NOMO-1 treated with DMSO at 0.1 percent for 48 hours (cell line): ENCODE data around the gene PRKCE.

Experiments used
- DNase-seq: peaks from one replicate; lab custom pipeline; 2025; ENCODE audit not compliant: unreplicated experiment; lab: John Stamatoyannopoulos, UW

Gene PRKCE

DNA sequence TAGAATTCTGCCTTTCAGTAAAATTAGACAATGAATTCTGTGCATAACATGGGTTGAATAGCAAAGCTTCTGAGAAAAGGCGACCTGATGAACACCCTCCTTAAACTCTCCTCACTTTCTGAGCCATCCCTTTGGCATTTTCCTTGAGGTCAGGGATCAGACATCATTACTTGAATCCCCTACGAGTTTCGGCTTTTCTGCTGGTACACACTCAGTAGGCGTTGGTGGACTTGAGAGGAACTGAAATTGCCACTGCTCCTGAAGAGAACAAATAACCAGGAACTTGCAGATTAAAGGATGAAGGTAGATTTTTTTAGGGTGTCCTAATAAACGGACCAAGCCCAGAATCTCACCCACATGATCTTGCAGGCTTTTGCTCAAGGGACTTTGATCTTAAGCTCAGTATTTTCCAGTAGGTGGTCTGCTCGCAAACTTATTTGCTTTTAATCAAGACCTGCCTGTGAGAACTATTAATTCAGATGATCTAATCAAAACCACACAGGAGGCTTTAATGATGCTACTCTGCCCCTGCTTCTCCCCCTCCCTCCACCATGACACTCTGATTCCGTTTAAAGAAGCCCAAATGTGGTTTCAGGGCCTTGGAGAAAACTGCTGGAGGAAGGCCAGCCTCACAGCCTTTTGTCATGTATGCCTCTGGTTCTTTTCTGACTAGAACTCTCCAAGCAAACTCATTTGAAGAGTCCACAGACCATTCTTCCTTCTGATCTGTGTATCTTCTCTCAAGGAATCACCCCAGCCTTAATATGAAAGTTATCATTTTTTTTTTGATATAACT, 124.9 kb downstream of the PRKCE start:
- DNase-seq = peak; percentile 27

DNA sequence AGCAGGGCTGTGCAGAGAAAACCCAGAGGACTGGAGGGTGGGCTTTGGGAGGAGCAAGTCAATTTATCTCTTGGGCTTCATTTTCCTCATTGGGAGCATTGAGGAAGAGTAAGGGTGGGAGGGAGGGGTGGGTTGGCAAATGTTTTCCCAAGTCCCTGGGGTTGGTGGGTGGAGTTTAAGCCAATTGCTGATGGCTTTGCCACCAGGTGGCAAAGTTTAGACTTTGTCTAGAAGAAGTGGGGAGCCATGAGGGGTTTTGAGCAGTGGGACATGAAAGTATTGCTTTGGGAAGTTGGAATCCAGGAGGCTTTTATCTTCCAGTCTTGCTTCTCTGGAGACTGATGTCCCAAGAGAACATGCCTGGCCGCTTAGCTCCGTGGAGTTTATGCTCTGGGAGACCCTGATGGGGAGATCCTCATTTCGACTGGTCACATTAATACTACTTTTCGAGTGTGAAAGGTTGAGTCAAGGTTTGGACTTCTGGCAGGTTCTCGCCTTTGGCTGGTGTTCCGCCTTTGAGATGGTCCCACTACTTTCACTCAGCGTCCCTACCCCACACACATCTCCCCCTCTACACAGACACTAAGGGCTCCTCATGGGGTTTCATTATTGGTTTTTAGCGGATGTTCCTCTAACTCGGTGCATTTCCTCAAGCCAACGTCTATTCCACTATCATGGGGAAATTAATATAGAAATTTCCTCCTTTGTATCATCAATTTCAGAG, 126.7 kb downstream of the PRKCE start:
- no peak for DNase-seq

GRCh38 chr2:45778720-45779171, 127.3 kb downstream of the PRKCE start:
- DNase-seq = peak; percentile 52

- DNase-seq = no peak
These were observed 129.3 kb downstream of the PRKCE start for GRCh38 chr2:45780541-45781463.

DNA sequence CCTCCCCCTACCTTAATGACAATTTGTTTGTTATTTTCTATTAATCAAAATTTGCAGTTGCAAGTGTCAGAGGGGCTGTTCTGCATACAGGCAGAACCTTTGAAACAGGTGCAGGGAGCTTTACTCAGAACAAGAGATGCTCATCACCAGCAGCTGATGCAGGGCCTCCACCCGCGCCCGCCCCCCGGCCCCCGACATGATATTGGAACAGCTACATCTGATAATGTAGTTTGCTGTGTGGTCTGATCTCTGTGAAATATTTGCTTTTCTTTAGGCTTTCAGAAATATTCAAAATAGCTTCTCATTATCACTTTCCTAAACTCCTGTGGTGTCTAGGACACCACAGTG, 130.0 kb downstream of the PRKCE start:
- no peak for DNase-seq

GRCh38 chr2:45782436-45782835, 131.0 kb downstream of the PRKCE start:
- no peak for DNase-seq

- no peak for DNase-seq
These were observed 131.5 kb downstream of the PRKCE start for GRCh38 chr2:45782986-45783385.

DNA sequence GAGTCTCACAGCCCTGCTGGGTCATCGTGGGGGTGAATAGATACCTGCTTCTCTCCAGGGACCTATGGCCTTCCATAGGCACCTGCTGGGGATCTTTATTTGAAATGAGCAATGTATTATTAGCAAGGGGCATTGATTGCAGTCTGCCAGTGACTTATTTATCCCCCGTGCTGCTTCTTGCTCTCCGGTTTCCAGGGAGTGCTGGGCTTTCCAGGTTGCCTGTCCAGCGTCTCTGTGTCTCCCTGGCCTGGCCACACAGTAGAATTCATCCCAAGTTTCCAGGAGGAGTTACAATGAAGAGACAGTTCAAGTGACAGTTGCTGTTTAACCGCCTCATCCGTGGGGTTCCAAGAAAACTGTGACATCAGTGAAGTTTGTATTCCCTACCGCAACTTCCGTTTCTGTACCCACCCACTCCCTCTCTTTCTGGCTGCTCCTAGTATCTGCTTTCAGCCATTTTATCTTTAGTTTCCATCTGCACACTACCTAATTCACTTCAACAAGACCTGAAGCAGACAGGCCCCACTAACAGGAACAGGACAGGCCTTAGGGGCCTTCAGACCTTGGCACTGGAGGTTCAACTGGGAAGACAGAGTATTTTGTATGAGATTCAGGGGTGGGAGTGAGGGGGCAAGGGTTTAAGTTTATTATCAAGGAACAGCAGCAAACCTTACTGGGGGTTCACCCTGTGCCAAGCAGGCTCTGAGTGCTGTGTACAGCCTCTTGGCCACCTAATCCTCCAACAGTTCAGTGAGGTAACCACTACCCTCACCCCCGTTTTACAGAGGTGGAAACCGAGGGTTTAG, 134.8 kb downstream of the PRKCE start:
- DNase-seq = no peak

DNA sequence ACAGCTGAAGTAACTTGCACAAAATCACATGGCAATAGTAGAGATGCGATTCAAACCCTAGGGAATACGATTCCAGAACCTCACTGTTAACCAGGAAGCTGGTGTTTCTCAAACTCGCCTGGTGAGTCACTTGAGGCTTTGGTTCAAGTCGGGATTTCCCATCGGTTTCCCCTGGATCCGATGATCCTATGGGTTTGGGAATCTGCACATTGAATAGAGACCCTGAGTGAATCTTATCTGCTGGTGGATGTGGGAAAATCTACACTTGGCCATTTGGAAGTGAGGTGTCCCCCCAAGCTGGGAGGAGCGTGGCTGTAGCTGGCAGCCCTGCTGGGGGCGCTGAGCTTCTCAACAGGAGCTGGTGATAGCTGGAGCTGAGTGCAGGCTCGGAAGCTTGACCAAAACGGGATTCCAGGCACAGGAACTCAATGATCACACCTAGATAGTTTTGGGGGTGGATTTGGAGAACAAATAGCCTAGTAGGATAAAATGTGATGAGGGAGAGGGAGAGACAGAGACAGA, 135.4 kb downstream of the PRKCE start:
- DNase-seq = no peak

- no peak for DNase-seq
These were observed 136.9 kb downstream of the PRKCE start for GRCh38 chr2:45788401-45788800.

- no peak for DNase-seq
These were observed 137.8 kb downstream of the PRKCE start for GRCh38 chr2:45789317-45789716.

DNA sequence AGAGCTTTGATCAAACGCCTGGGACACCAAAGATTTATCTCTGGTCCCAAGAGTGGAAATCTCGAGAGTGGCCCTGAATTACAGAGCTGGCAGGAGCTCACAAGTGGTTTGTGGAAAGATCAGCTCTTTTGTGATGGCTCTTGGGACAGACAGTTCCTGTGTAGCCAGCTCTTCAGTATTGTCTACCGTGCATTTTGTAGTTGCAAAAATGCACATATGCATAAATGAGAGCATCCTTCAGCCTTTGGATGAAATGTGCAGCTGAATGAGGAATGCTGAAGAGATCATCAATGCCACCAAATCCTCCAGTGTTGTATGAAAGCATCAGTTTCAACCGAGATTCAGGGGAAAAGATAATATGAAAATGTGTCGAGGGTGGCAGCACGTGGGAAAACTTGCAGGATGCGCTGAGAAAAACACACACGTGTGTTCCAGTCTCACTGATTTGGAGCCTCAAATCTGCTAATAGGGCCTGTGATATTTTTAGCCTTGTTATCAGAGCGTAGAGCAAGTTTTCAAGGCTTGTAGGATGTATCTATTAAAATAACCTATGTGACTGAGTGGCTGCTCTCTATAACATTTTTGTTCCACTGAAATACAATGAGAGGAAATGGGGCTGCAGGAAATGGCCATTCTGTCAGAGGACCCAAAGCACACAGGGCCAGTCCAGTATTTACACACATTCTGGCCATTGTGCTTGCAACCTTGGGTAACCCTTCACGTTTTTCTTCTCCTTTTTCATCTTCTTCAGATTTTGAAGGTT, 138.7 kb downstream of the PRKCE start:
- no peak for DNase-seq

- no peak for DNase-seq
These were observed 142.0 kb downstream of the PRKCE start for GRCh38 chr2:45793305-45793962.

- no peak for DNase-seq
These were observed 142.7 kb downstream of the PRKCE start for GRCh38 chr2:45794134-45794617.

DNA sequence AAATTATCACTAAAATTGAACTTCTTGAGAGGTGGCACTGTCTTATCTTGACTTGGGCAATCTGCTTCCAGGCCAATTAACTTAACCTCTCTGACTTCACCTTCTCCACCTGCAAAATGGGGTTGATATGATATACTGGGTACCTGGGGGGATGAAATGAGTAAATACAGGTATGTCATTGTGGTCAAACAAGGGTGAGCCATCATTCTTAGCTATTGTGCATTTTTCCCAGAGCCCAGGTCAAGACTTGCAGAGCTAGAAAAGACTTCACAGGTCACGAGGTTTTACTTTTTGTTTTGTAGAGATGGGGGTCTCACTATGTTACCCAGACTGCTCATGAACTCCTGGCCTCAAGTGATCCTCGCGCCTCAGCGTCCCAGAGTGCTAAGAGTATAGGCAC, 145.0 kb downstream of the PRKCE start:
- DNase-seq = no peak

- DNase-seq = no peak
These were observed 146.2 kb downstream of the PRKCE start for GRCh38 chr2:45797451-45798230.

- DNase-seq = no peak
These were observed 148.4 kb downstream of the PRKCE start for GRCh38 chr2:45799679-45800381.
